ENCODE results near the gene FAM3A.
A peak's percentile ranks its signal among the peaks of the same experiment; 100 is the strongest.

FAM3A gene

DNA sequence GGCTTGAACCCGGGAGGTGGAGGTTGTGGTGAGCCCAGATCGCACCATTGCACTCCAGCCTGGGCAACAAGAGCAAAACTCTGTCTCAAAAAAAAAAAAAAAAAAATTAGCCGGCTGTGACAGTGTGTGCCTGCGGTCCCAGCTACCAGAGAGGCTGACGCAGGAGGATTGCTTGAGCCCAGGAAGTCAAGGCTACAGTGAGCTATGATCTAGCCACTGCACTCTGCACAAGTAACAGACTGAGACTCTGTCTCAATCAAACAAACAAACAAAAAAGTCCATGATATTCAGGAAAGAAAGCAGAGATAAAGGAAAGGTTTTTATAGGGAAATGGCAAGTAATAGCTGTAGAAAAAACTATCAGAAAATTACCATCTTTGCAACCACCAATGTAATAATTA lies 34.8 kb downstream of the FAM3A start:
- no peak for DNase-seq (ENCODE audit: low read depth in 2 of 2)

GRCh38 chrX:154478728-154479622 lies 37.1 kb downstream of the FAM3A start, which contains the start of gene LAGE3:
TSS of gene LAGE3 (minus strand) at chrX:154479281. CDS start at chrX:154478915, 366 bp downstream.
- DNase-seq (ENCODE audit: low read depth in 2 of 2): peak; percentile 91

- no peak for DNase-seq (ENCODE audit: low read depth in 2 of 2)
These were observed 38.0 kb downstream of the FAM3A start for GRCh38 chrX:154477891-154478477.

- DNase-seq (ENCODE audit: low read depth in 2 of 2): no peak
These were observed 39.2 kb downstream of the FAM3A start for GRCh38 chrX:154476821-154477220.

DNA sequence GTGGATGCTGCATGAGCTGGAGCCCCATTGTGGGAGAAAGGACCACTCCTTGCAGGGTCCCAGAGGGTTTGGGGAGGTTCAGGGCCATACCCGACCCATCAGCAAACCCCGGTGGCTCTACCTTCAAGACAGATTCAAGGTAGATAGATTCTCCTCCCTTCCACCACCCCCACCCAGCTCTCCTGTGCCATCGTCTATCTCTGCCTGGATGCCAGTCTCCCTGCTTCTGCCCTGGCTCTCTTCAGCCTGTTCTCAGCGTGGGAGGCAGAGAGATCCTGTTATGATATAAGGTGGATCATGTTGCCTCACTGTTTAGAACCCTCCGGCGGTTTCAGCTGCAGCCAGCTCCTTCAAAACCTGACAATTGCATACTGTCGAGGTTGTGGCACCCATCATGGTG lies 42.3 kb downstream of the FAM3A start:
- no peak for DNase-seq (ENCODE audit: low read depth in 2 of 2)

- DNase-seq (ENCODE audit: low read depth in 2 of 2): no peak
These were observed 43.1 kb downstream of the FAM3A start for GRCh38 chrX:154472685-154473632.

GRCh38 chrX:154471839-154472684 lies 44.0 kb downstream of the FAM3A start:
- no peak for DNase-seq (ENCODE audit: low read depth in 2 of 2)

DNA sequence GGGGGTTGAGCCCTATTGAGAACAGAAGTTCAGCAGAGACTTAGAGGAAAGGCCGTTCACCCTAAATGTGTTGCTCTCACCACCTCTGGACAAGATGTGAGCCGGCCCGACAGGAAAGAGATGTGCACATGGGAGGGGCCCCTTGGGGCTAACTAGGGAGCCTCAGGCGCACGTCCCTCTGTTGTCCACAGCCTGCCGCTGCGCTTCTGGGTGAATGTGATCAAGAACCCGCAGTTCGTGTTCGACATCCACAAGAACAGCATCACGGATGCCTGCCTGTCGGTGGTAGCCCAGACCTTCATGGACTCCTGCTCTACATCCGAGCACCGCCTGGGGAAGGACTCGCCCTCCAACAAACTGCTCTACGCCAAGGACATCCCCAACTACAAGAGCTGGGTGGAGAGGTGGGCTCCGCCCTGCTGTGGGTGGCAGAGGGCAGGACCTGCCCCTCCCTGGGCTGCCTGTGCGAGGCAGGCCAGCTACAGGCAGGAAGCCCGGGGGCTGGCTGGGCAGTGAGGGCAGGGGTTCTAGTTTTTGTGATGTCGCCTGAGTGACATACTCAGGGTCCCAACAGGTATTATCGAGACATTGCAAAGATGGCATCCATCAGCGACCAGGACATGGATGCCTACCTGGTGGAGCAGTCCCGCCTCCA lies 45.0 kb downstream of the FAM3A start:
- no peak for DNase-seq (ENCODE audit: low read depth in 2 of 2)

DNA sequence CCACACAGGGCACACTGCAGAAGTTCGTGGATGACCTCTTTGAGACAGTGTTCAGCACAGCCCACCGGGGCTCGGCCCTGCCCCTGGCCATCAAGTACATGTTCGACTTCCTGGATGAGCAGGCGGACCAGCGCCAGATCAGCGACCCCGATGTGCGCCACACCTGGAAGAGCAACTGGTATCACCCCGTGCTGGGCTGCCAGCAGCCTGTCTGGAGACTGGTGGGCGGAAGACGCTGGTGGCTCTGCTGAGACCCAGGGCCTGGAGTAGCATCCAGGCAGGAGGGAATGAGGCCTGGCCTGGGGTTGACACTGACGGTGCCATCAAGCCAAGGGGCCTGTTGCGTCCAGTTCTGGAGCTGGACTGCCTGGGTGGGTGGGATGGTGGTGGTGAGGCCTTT lies 45.6 kb downstream of the FAM3A start:
- no peak for DNase-seq (ENCODE audit: low read depth in 2 of 2)

GRCh38 chrX:154469880-154470279 lies 46.2 kb downstream of the FAM3A start:
- DNase-seq (ENCODE audit: low read depth in 2 of 2): no peak

DNA sequence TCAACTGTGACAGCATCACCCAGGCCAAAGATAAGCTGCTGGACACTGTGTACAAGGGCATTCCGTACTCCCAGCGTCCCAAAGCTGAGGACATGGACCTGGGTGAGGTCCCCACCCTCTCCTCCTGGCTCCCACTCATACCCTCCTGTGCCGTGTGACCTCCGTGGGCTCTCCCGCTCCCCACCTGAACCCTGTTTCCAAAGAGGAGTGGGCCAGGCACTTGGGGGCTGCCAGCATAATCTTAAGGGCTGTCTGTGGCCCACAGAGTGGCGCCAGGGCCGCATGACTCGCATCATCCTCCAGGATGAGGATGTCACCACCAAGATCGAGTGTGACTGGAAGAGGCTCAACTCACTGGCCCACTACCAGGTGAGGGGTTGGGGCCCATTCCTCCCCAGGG lies 46.9 kb downstream of the FAM3A start:
- no peak for DNase-seq (ENCODE audit: low read depth in 2 of 2)

GRCh38 chrX:154468217-154468616 lies 47.8 kb downstream of the FAM3A start:
- no peak for DNase-seq (ENCODE audit: low read depth in 2 of 2)

DNA sequence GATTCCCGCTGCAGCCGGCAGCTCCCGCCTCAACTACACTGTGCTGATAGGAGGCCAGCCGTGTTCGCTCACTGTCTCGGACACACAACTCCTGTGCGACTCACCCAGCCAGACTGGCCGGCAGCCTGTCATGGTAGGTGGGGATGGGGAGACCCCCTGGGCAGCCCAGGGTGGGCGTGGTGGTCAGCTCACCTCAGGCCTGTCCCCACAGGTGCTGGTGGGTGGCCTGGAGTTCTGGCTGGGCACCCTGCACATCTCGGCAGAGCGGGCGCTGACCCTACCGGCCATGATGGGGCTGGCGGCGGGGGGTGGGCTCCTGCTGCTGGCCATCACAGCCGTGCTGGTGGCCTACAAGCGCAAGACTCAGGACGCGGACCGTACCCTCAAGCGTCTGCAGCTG lies 48.5 kb downstream of the FAM3A start:
- DNase-seq (ENCODE audit: low read depth in 2 of 2): no peak

DNA sequence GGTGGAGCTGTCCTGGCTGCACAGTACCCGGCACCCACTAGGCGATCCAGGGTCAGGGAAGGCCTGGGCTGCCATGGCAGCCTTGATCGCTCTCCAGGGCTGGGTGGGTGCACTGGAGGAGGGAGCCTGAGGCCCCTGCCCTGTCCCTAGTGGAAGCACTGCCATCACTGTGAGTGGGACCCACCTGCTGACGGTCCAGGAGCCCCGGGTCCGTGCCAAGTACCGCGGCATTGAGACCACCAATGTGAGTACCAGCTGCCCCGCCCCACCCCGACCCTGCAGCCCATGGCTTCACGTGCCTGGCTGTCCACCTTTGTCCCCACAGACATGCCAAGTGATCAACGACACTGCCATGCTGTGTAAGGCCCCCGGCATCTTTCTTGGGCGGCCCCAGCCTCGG lies 49.1 kb downstream of the FAM3A start:
- DNase-seq (ENCODE audit: low read depth in 2 of 2): no peak

DNA sequence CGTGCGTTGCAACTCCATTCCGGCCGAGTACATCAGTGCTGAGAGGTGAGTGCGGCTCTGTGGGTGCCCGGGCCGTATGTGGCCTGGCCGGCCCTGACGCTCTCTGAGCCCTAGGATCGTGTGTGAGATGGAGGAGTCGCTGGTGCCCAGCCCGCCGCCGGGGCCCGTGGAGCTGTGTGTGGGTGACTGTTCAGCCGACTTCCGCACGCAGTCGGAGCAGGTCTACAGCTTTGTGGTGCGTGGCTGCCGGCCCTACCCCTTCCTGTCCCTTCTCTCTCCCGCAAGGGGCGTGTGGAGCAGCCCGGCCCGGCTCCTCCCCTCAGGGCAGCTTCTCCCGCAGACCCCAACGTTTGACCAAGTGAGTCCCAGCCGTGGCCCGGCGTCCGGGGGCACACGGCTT lies 50.0 kb downstream of the FAM3A start:
- DNase-seq (ENCODE audit: low read depth in 2 of 2): no peak

DNA sequence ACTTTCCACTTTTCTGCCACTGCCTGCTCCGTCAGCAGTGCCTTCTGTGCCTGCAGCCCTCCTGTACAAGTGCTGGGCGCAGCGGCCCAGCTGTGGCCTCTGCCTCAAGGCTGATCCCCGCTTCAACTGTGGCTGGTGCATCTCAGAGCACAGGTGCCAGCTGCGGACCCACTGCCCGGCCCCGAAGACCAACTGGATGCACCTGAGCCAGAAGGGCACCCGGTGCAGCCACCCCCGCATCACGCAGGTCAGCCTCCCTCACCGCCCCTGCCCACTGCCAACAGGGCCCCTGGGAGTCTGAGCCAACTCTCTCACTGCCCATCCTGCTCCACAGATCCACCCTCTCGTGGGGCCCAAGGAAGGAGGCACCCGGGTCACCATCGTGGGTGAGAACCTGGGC lies 50.4 kb downstream of the FAM3A start:
- no peak for DNase-seq (ENCODE audit: low read depth in 2 of 2)

- DNase-seq (ENCODE audit: low read depth in 2 of 2): no peak
These were observed 51.1 kb downstream of the FAM3A start for GRCh38 chrX:154464806-154465365.

DNA sequence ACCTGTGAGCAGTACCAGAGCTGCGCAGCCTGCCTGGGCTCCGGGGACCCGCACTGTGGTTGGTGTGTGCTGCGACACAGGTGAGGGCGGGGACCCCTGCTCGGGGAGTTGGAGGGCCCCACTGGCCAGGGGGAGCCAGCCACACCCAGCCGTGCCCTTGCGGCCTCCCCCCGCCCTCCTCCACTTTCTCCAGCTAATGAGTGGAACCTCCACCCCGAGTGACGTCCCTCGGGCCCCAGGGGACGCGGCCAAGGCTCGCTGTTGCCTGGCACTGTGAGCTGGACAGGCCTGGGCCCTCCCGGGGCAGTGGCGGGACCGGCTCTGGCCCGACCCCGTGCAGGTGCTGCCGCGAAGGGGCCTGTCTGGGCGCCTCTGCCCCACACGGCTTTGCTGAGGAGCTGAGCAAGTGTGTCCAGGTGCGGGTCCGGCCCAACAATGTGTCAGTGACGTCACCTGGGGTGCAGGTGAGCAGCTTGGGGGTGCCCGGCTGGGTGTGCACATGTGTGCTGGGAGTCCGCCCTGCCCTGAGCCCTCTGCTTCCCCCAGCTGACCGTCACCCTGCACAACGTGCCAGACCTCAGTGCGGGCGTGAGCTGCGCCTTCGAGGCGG lies 52.3 kb downstream of the FAM3A start:
- DNase-seq (ENCODE audit: low read depth in 2 of 2): no peak

GRCh38 chrX:154462396-154462795 lies 53.6 kb downstream of the FAM3A start:
- no peak for DNase-seq (ENCODE audit: low read depth in 2 of 2)

GRCh38 chrX:154460326-154460725 lies 55.7 kb downstream of the FAM3A start:
- DNase-seq (ENCODE audit: low read depth in 2 of 2): no peak

Measured in stimulated activated CD4-positive, alpha-beta T cell treated with anti-CD3 and anti-CD28 coated beads, Interleukin-1b, Interleukin-23, amount 100 ng/mL, for 4 hours (primary cell).